Measurements from ENCODE around the gene PLOD2.
"Not testable (repeated sequence)": the region's sequence is repeated elsewhere in the genome, so short reads cannot be mapped to it uniquely, and the experiment has no call there.

PLOD2 gene

DNA sequence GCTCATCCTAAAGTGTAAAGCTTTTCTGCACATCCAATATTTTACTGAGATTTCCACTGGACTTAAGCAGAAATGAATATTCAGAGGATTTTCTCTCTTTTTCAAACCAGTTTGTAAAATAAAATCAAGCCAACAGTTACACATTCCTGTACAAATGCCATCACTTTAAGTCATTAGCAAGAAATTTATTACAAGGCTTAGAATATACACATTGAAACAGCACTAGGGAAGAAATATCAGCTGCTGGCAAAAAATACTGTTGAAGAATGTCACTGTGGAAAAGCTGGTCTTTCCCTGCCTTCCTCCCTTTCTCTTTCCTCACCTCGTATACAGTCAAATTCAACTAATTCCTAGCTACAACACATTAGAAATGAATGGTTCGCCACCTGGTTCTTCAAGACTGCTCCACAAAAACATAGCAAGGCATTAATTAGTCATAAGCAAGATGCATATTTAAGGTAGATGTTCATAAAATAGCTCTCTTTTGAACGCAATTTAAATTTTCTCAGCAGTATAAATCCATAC is 21.3 kb downstream of the PLOD2 start:
- peak; percentile 35 for DNase-seq (ENCODE audit: low read depth, low spot score)

DNA sequence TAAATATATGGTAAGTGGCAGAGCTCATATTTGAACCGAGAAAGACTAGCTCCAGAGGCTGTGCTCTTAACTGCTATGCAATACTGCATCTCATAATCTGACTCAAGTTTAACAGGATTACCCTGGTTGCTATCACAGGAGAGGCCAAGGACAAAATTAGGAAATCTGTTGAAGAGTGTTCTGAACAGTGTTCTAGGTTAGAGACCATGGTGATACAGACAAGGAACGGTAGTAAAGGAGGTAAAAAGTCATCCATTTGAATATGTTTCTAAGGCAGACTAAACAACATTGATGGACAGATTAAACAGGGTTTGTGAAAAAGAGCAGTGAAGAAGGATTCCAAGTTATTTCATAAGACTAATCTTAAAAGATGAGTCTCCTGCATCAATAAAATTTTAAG is 22.1 kb downstream of the PLOD2 start:
- no peak for DNase-seq (ENCODE audit: low read depth, low spot score)

DNA sequence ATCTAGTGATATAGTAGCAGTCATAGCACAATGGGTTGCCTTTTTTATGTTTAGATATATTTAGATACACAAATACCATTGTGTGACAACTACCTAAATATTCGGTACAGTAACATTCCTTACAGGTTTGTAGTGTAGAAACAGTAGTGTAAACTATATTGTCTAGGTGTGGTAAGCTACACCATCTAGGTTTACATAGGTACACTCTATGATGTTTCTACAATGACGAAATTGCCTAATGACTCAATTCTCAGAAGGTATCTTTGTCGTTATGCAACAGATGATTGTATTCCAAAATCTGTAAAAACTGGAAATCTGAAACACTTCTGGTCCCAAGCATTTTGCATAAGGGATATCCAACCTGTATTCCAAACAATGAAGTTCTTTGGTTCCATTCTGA is 24.3 kb downstream of the PLOD2 start:
- DNase-seq (ENCODE audit: low read depth, low spot score) = no peak

DNA sequence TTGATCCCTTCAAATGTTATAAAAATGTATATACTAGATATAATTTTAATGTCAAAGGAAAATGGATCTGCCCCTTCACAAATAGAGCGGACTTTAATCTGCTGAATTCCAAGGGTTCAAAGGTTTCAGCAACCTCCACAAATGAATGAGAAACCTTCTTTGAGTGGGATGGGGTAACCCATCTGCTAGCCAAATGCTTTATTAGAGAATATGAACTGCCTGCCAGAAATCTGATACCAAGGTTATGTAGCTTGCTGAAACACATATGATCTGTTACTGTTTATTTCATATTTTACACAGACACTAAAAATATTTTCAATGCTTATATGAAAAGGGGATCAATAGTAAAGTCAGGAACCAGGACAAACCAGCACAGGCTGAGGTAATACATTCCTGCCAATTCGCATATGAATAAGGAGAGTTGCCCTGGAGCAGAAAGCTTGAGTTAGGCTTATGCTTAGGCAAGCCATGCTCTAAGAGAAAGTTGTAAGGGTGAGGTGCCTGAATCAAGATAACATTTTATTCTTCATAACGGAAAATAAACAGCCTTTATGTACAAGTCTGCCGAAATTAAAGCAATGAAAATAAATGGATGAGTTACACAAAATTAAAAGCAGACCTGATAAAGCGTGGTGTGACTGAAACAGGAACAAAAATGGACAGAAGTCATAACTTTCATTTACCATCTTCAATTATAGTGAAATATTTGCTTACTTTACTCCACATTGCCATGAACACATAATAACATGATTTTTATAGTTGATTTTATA is 26.5 kb downstream of the PLOD2 start:
- DNase-seq (ENCODE audit: low read depth, low spot score) = peak; percentile 34

DNA sequence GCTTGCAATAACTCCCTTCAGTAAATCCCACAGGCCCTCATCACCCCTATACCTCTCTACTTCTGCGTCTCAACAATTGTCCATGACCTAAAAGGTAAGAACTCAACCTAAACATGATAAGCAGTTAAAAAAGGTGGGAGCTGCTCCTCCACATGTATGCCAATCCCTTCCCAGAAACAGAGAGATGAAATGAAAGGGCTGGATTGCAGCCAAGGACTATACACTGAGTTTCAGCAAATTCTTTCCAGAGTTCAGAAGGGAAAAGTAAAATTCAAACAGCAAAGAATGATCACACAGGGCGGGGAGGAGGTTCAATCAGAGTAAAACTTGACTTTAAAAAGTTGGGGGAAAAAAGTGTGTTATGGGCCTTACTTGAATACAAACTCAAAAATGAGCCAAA is 27.5 kb downstream of the PLOD2 start:
- peak; percentile 62 for DNase-seq (ENCODE audit: low read depth, low spot score)

DNA sequence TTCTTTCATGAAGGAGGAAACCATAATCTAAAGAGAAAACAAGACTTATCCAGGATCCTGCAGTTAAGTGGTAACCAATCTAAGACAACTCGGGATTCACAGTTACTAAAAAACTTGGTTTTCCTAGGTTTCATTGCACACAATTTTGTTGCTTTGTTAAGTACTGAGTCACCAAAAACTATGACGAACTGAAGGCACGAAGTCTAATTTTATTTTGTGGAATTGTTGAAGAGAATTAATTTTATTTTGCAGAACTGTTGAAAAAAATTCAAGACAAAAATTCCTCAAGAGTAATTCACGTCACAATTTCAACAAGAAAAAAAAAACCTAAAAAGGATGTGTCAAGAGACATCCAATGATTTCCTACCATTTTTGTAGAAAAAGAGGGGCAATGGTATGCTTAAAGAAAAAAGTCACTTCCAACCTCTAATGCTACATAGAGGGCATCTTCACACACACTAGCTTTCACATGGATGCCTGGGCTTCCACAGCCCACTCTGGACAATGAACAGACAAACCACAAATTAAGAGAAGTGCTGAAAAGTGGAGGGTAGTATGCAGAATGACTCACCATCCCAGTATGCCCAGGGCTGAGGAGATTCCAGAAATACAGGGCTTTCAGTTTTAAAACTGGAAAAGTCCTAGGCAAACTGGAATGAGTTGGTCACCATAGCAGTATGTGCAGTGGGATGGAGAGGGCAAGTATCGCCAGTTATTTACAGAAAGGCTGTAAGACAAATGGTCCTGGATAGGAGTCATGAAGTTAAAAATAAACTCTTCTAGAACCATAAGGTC is 29.2 kb downstream of the PLOD2 start:
- DNase-seq (ENCODE audit: low read depth, low spot score) = peak; percentile 90

DNA sequence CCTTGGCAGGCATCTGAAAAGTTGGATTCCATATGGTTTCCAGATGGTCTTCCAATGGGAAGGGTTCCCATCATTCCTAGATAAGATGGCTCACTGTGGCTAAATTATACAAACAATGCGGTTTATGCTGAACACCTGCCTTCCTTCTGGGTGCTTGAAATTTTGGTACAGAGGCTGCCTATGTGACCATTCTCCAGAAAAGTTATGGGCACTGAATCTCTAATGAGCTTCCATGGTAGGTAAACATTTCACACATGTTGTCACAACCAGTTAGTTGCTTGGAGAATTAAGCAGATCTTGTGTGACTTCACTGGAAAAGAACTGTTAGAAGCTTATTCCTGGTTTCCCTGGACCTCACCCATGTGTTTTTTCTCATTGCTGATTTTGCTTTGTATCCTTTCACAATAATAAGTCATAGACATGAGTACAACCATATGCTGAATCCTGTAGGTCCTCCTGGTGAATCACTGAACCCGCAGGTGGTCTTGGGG is 30.1 kb downstream of the PLOD2 start:
- no peak for DNase-seq (ENCODE audit: low read depth, low spot score)

DNA sequence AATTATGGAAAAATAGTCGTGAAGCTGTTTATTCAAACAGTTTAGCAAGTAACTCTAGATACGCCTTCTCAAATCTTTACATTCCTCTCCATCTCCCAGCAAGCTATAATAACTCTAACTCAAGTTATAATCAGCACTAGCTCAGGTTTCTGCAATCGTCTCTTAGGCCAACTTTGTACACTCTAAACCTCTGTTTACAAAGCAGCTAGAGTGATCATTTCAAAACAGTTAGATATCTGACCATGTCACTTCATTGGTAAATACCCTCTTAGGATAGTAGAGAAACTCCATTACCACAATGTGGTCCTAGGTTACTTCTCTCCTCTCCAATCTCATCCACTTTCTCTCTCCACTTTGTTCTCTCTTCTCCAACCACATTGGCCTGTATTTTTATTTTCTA is 31.2 kb downstream of the PLOD2 start:
- DNase-seq (ENCODE audit: low read depth, low spot score) = no peak

DNA sequence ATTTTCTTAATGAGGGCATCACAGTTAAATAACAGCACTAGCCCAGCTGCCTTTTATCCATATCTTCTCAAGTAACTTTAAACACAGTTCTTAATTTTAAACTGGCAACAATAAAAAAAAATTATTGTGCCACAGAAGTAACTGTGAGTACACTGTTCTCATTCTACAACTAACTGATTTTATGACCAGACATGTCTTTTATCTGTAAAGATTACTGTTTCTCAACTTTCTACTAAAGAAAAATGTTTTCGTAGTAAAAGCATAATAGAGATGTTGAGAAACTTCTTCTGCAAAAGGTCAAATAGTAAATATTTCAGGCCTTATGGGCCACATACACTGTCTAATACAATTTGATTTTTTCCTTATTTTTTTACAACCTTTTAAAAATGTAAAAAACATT is 32.0 kb downstream of the PLOD2 start:
- no peak for DNase-seq (ENCODE audit: low read depth, low spot score)

DNA sequence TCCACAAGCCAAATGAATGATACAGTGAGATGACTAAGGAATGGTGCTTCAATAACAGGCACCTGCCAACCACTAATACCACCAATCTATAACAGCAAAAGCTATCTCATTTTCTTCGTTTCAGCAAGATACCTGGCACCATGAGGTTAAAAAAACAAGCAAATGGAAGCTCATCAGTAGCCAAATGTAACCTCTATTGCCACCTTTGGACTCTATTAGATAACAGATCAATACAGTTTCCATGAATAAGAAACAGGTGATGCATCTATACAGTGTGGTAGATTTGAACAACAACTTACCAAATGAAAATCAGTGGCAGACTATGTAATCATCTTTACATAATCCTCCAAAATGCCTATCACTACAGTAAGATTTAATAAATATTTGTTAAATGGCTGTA is 32.8 kb downstream of the PLOD2 start:
- DNase-seq (ENCODE audit: low read depth, low spot score) = no peak

DNA sequence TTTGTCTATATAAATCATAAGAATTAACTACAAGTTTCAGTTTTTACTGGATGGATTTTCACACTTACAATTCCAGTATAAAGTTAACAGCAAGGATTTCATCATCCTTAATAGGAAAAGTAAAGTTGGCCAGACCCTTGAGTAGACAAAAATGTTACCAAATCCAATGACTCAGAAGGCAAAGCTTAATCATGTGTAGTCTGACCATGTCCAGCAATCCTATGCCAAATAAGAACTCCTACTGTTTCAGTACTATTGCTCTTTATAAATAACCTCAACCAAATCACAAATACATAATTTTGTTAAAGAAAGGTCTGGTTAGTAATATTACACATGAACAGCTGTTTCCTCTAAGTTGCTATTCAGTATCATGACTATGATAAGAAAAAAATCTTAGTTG is 35.0 kb downstream of the PLOD2 start:
- peak; percentile 84 for DNase-seq (ENCODE audit: low read depth, low spot score)

DNA sequence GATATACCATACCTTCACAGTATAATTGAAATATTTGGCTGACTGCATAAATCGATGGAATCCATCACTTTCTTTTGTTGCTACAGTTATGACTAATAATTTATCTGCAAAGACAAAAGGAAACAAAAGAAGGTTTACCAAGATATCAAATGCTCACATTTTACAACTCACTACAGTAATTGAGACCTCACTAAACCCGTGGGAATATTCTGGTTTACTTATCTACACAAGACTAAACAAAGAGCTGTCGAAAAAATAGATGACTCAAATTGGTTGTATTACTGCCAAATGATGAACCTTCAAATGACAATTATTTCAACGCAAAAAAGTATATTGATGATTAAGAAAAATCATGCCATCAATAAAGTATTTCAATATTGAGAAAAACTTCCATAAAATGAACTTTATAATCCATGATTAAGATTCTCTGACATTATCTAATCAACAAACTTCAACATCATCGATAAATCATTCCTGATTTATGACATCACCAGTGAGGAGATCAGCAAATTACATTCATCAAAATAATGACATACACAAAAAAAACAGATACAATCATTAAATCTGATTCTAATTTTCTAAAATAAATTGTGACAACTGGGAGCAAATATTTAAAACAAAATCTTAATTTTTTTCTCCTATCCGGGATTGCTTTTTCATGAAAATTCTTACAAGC is 36.7 kb downstream of the PLOD2 start:
- no peak for DNase-seq (ENCODE audit: low read depth, low spot score)

DNA sequence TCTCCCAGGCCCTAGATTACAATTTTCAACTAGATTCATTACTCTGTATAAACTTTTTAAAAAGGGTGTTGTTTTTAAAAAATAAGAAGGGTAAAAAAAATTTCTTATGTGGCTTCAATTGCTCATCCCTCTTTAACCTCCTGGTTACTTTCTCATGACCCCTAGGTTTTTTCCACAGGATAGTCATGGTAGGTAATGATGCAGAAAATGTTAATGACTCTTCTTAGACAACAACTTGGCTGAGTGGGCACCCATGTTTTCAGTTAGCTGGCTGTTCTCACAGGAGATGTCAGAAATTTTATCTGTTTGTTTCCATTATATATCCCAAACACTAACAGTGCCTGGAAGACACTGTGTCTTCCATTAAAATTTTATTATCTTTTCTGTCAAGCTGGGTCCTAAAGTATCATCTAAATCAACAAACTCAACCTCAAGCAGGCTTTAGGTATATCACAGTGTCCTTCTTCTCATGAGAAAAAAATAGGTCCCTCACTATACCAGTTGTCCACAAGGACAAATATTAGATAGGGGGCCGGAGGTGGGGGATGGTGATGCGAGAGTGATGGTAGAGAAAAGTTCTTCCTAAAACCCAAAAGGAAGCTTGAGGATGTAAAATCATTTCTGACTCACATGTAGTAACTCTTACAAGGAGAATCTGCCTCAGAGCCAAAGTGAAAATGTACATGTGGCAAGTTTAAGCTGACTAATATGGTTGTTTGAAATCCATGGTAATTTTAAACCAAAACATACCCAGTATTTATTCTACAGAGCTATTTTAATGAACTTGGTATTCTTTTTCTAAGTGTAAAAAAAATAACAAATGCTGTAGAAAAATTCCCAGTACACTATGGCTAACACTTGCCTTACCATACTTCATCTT is 43.3 kb downstream of the PLOD2 start:
- DNase-seq (ENCODE audit: low read depth, low spot score) = peak; percentile 37

DNA sequence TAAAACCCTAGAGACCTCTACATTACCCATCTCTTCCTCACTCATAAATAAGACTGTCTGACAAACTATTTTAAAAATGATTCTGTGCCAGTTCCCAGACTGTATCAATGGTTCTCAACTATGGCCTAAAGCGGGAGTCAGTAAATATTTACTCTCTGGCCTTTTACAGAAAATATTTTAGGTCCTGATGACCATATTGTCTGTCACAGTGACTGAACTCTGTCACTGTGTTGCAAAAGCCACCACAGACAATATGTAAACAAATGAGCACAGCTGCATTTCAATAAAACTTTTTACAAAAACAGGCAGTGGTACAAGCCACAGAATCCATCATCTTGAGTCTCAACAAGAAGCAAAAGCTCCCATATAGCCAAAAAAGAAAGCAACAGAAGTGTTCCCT is 45.4 kb downstream of the PLOD2 start:
- DNase-seq (ENCODE audit: low read depth, low spot score) = no peak

DNA sequence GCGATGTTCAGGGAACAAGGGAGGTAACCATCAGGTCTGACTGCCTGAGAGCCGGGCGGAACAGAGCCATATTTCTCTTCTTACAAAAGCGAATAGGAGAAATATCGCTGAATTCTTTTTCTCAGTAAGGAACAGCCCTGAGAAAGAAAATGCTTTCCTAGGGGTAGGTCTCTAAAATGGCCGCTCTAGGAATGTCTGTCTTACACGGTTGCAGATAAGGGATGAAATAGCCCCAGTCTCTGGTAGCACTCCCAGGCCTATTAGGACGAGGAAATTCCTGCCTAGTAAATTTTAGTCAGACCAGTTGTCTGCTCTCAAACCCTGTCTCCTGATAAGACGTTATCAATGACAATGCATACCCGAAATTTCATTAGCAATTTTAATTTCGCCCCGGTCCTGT is 47.2 kb downstream of the PLOD2 start:
- DNase-seq (ENCODE audit: low read depth, low spot score) = not testable (repeated sequence)

DNA sequence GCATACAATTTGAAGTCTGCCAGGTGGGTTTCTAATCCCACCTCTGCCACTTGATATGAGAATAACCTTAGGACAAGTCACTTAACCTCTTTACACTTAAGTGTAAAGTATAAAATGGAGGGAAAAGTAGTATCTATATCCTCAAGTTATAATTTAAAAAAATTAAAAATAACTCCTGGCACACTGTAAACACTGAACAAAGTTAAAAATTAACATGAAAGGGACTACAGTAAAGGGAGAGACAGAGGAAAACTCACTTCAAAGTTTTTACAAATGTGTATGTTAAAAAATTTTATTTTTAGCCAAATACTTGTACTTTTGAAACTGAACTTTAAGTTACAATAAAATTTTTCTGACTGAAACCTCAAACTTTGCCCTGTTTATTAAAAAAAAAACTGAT is 49.6 kb downstream of the PLOD2 start:
- no peak for DNase-seq (ENCODE audit: low read depth, low spot score)

DNA sequence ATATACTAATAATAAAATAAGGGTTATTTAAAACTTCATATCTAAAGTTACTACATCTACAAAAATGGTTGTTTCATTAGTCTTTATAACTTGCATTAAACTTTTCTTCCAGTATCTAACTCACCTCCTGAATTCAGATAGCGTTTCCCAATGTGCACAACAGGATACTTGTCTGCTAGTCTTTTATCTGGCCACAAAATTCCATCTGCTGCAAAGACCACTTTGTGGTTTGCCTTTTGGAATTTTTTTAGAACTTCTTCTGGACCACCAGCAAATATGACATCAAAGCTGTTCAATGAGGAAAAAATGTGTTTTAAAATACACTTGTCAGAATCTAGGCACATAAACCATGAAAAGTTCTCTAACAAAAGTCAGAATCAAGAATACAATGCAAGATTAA is 50.8 kb downstream of the PLOD2 start:
- peak; percentile 44 for DNase-seq (ENCODE audit: low read depth, low spot score)

DNA sequence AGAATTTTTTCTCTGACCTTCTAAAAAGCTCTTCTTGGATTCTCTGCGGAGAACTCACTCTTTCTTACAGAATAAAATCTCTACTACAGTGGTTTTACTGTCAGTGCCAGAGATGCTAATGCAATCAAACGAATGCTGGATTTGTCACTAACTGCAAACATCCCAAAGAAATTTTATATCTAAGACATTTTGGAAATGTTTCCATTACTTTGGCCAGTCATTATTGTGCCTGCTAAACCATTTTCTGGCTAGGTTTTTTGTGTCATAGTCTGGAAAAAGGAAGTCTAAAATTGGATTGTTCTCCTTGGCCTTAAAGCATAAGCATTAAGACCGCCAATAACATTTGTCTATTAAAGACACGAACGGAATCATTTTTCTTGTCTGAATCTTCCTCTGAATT is 54.0 kb downstream of the PLOD2 start:
- no peak for DNase-seq (ENCODE audit: low read depth, low spot score)

DNA sequence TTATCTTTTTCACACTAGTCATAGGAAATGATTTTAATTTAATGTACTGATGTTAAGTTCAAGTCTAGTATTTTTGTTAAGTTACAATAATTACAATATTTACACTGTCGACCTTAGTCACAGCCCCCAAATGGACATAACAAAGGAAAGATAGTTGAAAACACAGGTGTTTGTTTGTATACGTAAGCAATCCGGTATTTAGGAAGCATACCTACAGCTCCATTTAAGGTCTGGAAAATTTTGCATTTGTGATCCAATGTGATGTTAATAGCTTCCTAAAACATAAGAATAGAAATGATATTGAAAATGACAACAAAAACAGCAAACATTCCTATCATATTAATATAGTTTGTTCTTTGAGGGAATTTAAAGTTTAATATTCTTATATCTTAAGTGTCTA is 56.9 kb downstream of the PLOD2 start:
- no peak for DNase-seq (ENCODE audit: low read depth, low spot score)

DNA sequence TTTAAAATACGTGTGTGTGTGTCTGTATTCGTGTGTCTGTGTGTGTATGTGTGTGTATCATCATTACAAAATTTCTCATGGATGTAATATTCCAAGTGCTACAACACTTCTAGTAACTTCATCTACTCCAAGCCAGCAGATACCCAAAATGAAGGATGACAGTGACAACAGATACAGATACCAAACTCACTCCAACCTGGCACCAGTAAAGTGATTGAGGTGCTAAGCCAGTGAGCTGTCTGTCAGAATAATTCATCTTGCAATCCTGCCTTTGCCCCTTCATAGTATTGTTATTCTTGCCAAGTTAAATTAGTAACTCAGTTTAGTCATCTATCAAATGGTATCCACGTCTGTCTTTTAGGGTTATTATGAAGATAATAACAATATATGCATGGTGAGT is 58.1 kb downstream of the PLOD2 start:
- no peak for DNase-seq (ENCODE audit: low read depth, low spot score)

DNA sequence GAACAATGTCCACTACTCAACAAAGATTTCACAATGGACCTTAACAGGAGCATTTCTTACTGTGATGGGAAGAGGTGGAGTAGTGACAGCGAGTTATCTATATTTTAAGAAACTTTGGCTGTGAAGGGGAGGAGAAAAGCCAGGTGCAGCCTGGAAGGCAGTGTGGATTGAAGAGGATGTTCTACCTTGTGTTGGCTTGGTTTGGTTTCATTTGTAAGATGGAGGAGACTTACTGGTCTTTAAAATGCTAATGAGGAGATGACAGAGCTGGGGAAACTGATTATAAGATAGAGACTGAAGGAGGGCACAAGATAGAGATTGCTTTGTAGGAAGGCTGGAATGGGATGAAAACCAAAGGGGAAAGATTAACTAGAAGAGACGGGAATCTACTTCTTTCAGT is 59.4 kb downstream of the PLOD2 start:
- DNase-seq (ENCODE audit: low read depth, low spot score) = no peak

Data from astrocyte of the hippocampus (primary cell).